Glutamatergic neuron (in vitro differentiated cells): ENCODE results near the gene TMOD1. TPM values are rescaled to one million over a fixed set of nuclear protein-coding genes. Genes with fewer than 3 reads are reported as not detected.
A peak's percentile ranks its signal among the peaks of the same experiment; 100 is the strongest.

Experiments
- DNase-seq: peaks from one replicate; pipeline ENCODE4 v3.0.0; 2022
- H3K27ac Mint-ChIP-seq: one replicate; pipeline ENCODE4 v1.8.0; 2020; ENCODE audit warnings: mild to moderate bottlenecking, mixed read lengths, inconsistent platforms; ENCODE audit not compliant: unreplicated experiment
- H3K27me3 Mint-ChIP-seq: one replicate; pipeline ENCODE4 v1.8.0; 2020; ENCODE audit warnings: mild to moderate bottlenecking, moderate library complexity, mixed read lengths, inconsistent platforms; ENCODE audit not compliant: unreplicated experiment
- H3K36me3 Mint-ChIP-seq: one replicate; pipeline ENCODE4 v1.8.0; 2020; ENCODE audit warnings: mild to moderate bottlenecking, mixed read lengths, inconsistent platforms; ENCODE audit not compliant: unreplicated experiment
- H3K4me1 Mint-ChIP-seq: one replicate; pipeline ENCODE4 v1.8.0; 2020; ENCODE audit warnings: mild to moderate bottlenecking, low read depth, mixed read lengths, inconsistent platforms; ENCODE audit not compliant: unreplicated experiment
- H3K4me3 Mint-ChIP-seq: one replicate; pipeline ENCODE4 v1.8.0; 2020; ENCODE audit warnings: mild to moderate bottlenecking, mixed read lengths, inconsistent platforms; ENCODE audit not compliant: unreplicated experiment
- H3K9me3 Mint-ChIP-seq: one replicate; pipeline ENCODE4 v1.8.0; 2020; ENCODE audit warnings: mild to moderate bottlenecking, moderate library complexity, mixed read lengths, inconsistent platforms; ENCODE audit not compliant: unreplicated experiment
- CTCF ChIP-seq: fragments of 200-600 bp; sonication (generic); IDR thresholded peaks from one replicate; pipeline ENCODE4 v1.5.0; 2021; ENCODE audit not compliant: partially characterized antibody, unreplicated experiment
- total RNA-seq: library from RNA; stranded (reverse); fragmentation: NEBNext Ultra II Directional; extraction: Animal tissue kit (Norgen Biotek cat#: 25700); gene quantifications from one replicate; pipeline ENCODE4 v1.2.1, GENCODE V29; 2021; ENCODE audit not compliant: unreplicated experiment

The TMOD1 gene
- total RNA-seq, 1 donor from 2014 or later, result 0.64 TPM

- peaks cover 2% of the 10 kb centered on the region for H3K9me3 Mint-ChIP-seq
- no peak overlapping the region for H3K4me3 Mint-ChIP-seq
- no peak for TF ChIP-seq CTCF
- H3K27ac Mint-ChIP-seq, result no peak overlapping the region
- peaks cover 9% of the 10 kb centered on the region for H3K4me1 Mint-ChIP-seq
- H3K27me3 Mint-ChIP-seq, result peaks cover 5% of the 10 kb centered on the region
- H3K36me3 Mint-ChIP-seq, result no peaks in the 10 kb centered on the region
- DNase-seq, result no peak
These were observed 57.2 kb downstream of the TMOD1 start for GRCh38 chr9:97558701-97559101.

- Mint-ChIP-seq H3K36me3 (no peaks in the 10 kb centered on the region), H3K27me3 (peaks cover 4% of the 10 kb centered on the region), H3K4me1 (peaks cover 9% of the 10 kb centered on the region), H3K9me3 (peaks cover 2% of the 10 kb centered on the region), H3K27ac (peak overlapping the region; percentile 48), H3K4me3 (no peak overlapping the region)
- no peak for TF ChIP-seq CTCF
- no peak for DNase-seq
These were observed 57.6 kb downstream of the TMOD1 start for GRCh38 chr9:97559111-97559514.

GRCh38 chr9:97560154-97560553 lies 58.7 kb downstream of the TMOD1 start:
- H3K4me1 Mint-ChIP-seq, result peaks cover 7% of the 10 kb centered on the region
- no peak for TF ChIP-seq CTCF
- peaks cover 2% of the 10 kb centered on the region for H3K9me3 Mint-ChIP-seq
- no peaks in the 10 kb centered on the region for H3K36me3 Mint-ChIP-seq
- H3K27ac Mint-ChIP-seq, result no peak overlapping the region
- H3K27me3 Mint-ChIP-seq, result peaks cover 4% of the 10 kb centered on the region
- no peak for DNase-seq
- H3K4me3 Mint-ChIP-seq, result no peak overlapping the region

GRCh38 chr9:97560851-97561250 lies 59.4 kb downstream of the TMOD1 start:
- no peak overlapping the region for H3K27ac Mint-ChIP-seq

GRCh38 chr9:97561501-97561900 lies 60.0 kb downstream of the TMOD1 start:
- Mint-ChIP-seq H3K27me3 (peaks cover 2% of the 10 kb centered on the region), H3K36me3 (no peaks in the 10 kb centered on the region), H3K27ac (no peak overlapping the region), H3K4me1 (peaks cover 3% of the 10 kb centered on the region), H3K9me3 (peaks cover 2% of the 10 kb centered on the region), H3K4me3 (no peak overlapping the region)
- TF ChIP-seq CTCF, result no peak
- DNase-seq, result no peak

More at GRCh38 chr9:97560851-97561250, 59.4 kb downstream of the TMOD1 start:
- no peak for DNase-seq
- Mint-ChIP-seq H3K27me3 (peaks cover 4% of the 10 kb centered on the region), H3K4me1 (peaks cover 3% of the 10 kb centered on the region), H3K36me3 (no peaks in the 10 kb centered on the region), H3K4me3 (no peak overlapping the region), H3K9me3 (peaks cover 2% of the 10 kb centered on the region)
- TF ChIP-seq CTCF, result no peak
